ENCODE measurements around the gene STEEP1. TPM values are rescaled to one million over a fixed set of nuclear protein-coding genes. Genes with fewer than 3 reads are reported as not detected.

Gene STEEP1
- total RNA-seq, 2 donors from 2014 or later = 18.7 to 19.8 TPM

DNA sequence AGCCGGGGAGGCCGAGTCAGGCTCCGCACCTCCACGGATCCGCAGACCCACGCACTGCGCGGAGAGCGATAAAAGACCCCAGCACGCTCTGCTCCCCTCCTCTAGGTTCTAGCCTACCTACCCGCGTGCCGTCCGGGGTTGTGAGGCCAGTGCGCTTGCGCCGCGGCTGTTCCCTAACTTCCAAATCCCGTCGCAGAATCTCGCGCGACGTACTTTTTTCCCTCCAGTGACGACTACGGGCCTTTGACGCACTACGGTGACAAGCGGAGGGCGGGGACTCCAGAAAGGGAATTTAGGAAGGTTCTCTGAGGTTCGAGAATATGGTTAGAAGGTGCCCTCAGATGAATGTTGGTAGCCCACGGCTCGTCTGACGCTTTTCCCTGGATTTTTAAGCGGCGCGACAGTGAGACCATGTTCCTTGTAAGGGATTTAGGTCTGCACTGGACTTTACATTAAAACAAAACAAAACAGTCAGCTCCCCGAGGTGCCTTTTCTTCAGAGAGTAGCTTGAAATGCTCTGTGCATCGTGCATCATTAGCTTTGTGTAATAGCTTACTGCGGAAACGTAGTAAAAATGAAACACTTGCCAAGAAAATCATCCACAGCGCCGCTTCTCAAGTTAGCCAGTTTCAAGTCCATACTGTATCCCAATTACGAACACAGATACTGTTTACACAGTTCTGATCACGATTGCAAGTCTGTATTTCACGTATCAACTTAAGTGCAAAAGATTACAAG is 41.2 kb upstream of the STEEP1 start, which contains the start of gene NKRF:
NKRF (minus strand) TSS at position 145 of the 738 bp plus-strand sequence.
- TF ChIP-seq, protein P1, sequence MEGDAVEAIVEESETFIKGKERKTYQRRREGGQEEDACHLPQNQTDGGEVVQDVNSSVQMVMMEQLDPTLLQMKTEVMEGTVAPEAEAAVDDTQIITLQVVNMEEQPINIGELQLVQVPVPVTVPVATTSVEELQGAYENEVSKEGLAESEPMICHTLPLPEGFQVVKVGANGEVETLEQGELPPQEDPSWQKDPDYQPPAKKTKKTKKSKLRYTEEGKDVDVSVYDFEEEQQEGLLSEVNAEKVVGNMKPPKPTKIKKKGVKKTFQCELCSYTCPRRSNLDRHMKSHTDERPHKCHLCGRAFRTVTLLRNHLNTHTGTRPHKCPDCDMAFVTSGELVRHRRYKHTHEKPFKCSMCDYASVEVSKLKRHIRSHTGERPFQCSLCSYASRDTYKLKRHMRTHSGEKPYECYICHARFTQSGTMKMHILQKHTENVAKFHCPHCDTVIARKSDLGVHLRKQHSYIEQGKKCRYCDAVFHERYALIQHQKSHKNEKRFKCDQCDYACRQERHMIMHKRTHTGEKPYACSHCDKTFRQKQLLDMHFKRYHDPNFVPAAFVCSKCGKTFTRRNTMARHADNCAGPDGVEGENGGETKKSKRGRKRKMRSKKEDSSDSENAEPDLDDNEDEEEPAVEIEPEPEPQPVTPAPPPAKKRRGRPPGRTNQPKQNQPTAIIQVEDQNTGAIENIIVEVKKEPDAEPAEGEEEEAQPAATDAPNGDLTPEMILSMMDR (conservative IDR thresholded peaks at IDR 0.05) = no peak
- 14 to 68% methylated on average over 5 to 46 of the region's 46 CpGs for WGBS, 2 experiments (ENCODE audit: insufficient coverage in 1 of 2, insufficient read length in 1 of 2)
- no peaks in the 10 kb centered on the region for H3K4me1 ChIP-seq (ENCODE audit: control insufficient read depth, insufficient read depth, low read length)
- H3K9me3 ChIP-seq (ENCODE audit: control insufficient read depth, low read length) = no peaks in the 10 kb centered on the region
- peaks cover 12% of the 10 kb centered on the region for H3K27me3 Mint-ChIP-seq (ENCODE audit: insufficient read depth)
- H3K9me3 Mint-ChIP-seq = peaks cover 65% of the 10 kb centered on the region
- H3K4me3 Mint-ChIP-seq = peak within 1 kb of the TSS; percentile 82
- H3K27me3 ChIP-seq (ENCODE audit: control insufficient read depth, insufficient read depth, low read length, poor library complexity, severe bottlenecking) = no peaks in the 10 kb centered on the region
- no peaks in the 10 kb centered on the region for H3K36me3 ChIP-seq (ENCODE audit: control insufficient read depth, insufficient read depth, low read length)
- DNase-seq = peak; percentile 94
- H3K27ac ChIP-seq (ENCODE audit: low read depth, low read length) = peak within 1 kb of the TSS; percentile 29
- peak within 1 kb of the TSS; percentile 95 for H3K27ac Mint-ChIP-seq
- H3K36me3 Mint-ChIP-seq (ENCODE audit: low read depth) = peaks cover 7% of the 10 kb centered on the region
- peaks cover 5% of the 10 kb centered on the region for H3K4me1 Mint-ChIP-seq
- H3K9ac ChIP-seq (ENCODE audit: extremely low read depth, low read length, poor library complexity, severe bottlenecking) = peak within 1 kb of the TSS; percentile 63
- H3K4me3 ChIP-seq (ENCODE audit: low read length) = peak within 1 kb of the TSS; percentile 85

DNA sequence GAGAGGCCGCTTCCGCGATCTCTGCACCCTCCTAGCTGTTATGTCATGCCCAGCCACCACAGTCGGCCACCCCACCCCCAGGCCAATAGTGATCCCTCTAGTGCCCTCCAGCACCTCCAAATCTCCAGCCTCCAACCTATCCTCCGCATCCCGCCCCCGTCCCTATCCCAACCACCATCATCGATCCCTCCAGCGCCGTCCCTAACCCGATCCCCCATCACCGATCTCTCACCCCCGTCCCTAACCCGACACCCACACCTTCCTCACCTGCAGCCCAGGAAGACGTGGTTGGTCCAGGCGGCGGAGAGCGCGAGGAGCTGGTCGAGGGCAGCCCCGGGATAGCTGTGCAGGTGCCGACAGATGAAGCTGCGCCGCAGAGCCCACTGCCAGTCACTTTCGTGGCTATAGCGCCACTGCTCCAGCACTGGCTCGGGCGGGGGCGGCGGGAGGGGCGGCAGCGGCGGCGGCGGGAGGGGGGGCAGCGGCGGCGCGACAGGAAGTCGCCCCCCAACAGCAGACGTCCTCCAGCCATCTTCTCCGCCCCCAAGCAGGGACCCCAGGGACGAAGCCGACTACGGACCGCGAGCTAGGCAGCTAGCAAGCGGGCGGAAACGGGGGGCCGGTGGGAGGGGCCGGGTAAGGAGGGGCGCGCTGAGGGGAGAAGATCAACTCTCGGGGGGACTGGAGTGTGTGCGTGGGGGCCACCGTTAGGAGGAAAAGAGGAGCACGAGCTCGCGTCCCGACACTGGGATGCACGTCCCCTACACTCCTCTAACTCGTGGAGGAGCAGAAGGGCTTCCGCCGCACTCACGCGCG is 40.5 kb upstream of the STEEP1 start:
- H3K27ac Mint-ChIP-seq = peak overlapping the region; percentile 95
- H3K4me3 Mint-ChIP-seq = peak overlapping the region; percentile 82
- peak; percentile 71 for DNase-seq
- Histone ChIP-seq H3K4me1 (ENCODE audit: control insufficient read depth, insufficient read depth, low read length) (no peaks in the 10 kb centered on the region), H3K4me3 (ENCODE audit: low read length) (peak overlapping the region; percentile 85), H3K27me3 (ENCODE audit: control insufficient read depth, insufficient read depth, low read length, poor library complexity, severe bottlenecking) (no peaks in the 10 kb centered on the region), H3K36me3 (ENCODE audit: control insufficient read depth, insufficient read depth, low read length) (no peaks in the 10 kb centered on the region), H3K9ac (ENCODE audit: extremely low read depth, low read length, poor library complexity, severe bottlenecking) (peak overlapping the region; percentile 63), H3K27ac (ENCODE audit: low read depth, low read length) (peak overlapping the region; percentile 29), H3K9me3 (ENCODE audit: control insufficient read depth, low read length) (no peaks in the 10 kb centered on the region)
- TF ChIP-seq, protein P1 (conservative IDR thresholded peaks at IDR 0.05) = no peak
- 0 to 1% methylated on average over 5 to 53 of the region's 68 CpGs for WGBS, 2 experiments (ENCODE audit: insufficient coverage in 1 of 2, insufficient read length in 1 of 2)
- H3K27me3 Mint-ChIP-seq (ENCODE audit: insufficient read depth) = peaks cover 12% of the 10 kb centered on the region
- peaks cover 7% of the 10 kb centered on the region for H3K36me3 Mint-ChIP-seq (ENCODE audit: low read depth)
- peaks cover 66% of the 10 kb centered on the region for H3K9me3 Mint-ChIP-seq
- H3K4me1 Mint-ChIP-seq = peaks cover 5% of the 10 kb centered on the region

DNA sequence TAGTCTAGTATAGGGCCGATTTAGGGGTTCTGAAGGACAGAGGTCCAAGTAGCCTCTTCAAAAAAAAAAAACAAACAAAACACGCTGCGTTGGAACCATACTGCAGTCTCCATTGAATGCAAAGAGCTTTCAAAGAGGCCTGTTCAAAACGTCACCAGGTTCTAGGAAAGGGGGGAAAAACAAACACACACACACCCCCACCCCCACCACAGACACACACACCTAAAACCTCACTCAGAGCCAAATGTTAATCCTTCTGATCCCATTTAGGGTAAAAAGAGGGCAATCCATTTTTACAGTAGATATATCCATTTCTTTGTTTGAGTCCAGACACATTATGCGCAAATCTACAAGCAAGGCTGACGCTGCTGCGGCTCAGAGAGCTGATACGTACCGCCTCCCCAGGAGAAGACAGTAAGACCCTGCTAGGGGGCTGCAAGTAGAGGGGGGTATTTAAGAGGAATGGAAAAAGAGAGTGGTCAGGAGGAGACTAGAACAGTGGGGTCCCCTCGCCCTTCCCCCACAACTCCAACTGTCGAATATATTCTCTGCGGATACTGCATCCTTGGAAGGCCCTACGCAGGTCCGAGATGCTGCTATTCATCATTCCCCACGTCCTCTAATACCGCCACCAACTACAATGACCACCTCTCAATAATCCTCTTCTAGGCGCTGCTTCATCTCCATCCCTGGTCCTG is 39.7 kb upstream of the STEEP1 start:
- peaks cover 7% of the 10 kb centered on the region for H3K36me3 Mint-ChIP-seq (ENCODE audit: low read depth)
- Histone ChIP-seq H3K4me1 (ENCODE audit: control insufficient read depth, insufficient read depth, low read length) (no peaks in the 10 kb centered on the region), H3K9ac (ENCODE audit: extremely low read depth, low read length, poor library complexity, severe bottlenecking) (peak overlapping the region; percentile 27), H3K36me3 (ENCODE audit: control insufficient read depth, insufficient read depth, low read length) (no peaks in the 10 kb centered on the region), H3K9me3 (ENCODE audit: control insufficient read depth, low read length) (no peaks in the 10 kb centered on the region), H3K27ac (ENCODE audit: low read depth, low read length) (no peak overlapping the region), H3K4me3 (ENCODE audit: low read length) (peak overlapping the region; percentile 85), H3K27me3 (ENCODE audit: control insufficient read depth, insufficient read depth, low read length, poor library complexity, severe bottlenecking) (no peaks in the 10 kb centered on the region)
- no peak overlapping the region for H3K27ac Mint-ChIP-seq
- H3K4me1 Mint-ChIP-seq = peaks cover 5% of the 10 kb centered on the region
- DNase-seq = no peak
- H3K4me3 Mint-ChIP-seq = peak overlapping the region; percentile 82
- 22% methylated on average over 17 of the region's 17 CpGs; no CpG with 5 or more reads in 1 of the 2 experiments for WGBS, 2 experiments (ENCODE audit: insufficient coverage in 1 of 2, insufficient read length in 1 of 2)
- H3K27me3 Mint-ChIP-seq (ENCODE audit: insufficient read depth) = peaks cover 12% of the 10 kb centered on the region
- TF ChIP-seq, protein P1 (conservative IDR thresholded peaks at IDR 0.05) = no peak
- H3K9me3 Mint-ChIP-seq = peaks cover 65% of the 10 kb centered on the region

All from endodermal cell (in vitro differentiated cells).